NCI-H2081 (cell line): ENCODE measurements around the gene CCL23.
"Not testable (repeated sequence)": the region's sequence is repeated elsewhere in the genome, so short reads cannot be mapped to it uniquely, and the experiment has no call there.

Source experiments
- DNase-seq, 2 experiments: peaks; one replicate each; lab custom pipeline; 2025; lab: John Stamatoyannopoulos, UW

CCL23 gene

DNA sequence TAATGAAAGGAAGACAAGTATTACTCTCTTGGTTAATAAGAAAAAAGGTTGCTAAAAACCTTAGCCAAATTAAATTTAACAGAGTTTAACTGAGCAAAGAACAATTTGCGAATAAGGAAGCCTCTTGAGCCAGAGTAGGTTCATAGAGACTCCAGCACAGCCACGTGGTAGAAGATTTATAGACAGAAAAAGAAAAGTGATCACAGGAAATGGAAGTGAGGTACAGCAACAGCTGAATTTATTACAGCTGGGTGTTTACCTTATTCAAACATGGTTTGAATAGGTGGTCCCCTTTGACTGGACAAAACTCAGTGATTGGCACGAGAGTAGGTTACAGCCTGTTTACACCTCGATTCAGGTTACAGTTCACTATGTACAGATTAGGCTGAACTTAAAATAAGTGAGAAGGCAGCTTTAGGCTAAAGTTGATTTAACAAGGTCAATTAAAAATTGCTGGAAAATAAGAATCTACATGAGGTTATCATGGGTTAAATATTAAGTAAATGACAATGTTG is 13.1 kb downstream of the CCL23 start:
- no peak for DNase-seq

- no peak for DNase-seq
Observed at GRCh38 chr17:36002631-36003030, 15.1 kb downstream of the CCL23 start.

DNA sequence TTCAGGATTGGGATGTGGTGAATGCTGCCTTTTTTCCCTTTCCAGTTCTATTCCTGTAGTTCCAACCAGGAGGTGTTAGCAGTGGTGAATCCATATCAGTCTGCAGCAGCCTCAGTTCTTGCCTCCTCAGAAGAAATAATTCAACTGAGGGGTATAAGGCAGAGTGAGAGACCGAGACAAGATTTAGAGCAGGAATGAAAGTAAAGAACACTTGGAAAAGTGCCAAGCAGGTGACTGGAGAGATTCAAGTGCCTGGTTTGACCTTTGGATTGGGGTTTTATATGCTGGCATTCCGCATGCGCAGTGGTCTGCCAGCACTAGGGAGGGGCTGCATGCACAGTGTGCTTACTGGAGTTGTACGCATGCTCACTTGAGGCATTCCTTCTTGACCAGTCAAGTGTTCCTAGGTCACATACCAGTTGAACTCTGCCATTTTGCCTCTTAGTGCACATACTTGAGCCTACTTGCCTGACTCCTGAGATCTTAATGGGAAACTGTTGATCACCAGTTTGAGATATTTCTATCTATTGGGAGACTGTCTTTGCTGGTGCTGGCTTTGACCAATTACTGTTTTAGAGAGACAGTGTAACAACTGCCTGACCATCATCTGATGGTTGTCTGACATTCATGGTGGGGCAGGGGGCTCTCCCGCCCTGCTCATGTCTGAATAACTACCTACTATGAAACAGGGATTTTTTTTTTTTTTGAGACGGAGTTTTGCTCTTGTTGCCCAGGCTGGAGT is 15.7 kb downstream of the CCL23 start:
- no peak for DNase-seq

GRCh38 chr17:36001110-36001771 is 16.5 kb downstream of the CCL23 start, which contains the start of gene CCL15:
Gene CCL15, minus strand, starts transcription at chr17:36001553. Its CDS starts 61 bp downstream, at chr17:36001492.
- no peak for DNase-seq

- DNase-seq: no peak
Observed at GRCh38 chr17:36000732-36001109, 17.1 kb downstream of the CCL23 start.

DNA sequence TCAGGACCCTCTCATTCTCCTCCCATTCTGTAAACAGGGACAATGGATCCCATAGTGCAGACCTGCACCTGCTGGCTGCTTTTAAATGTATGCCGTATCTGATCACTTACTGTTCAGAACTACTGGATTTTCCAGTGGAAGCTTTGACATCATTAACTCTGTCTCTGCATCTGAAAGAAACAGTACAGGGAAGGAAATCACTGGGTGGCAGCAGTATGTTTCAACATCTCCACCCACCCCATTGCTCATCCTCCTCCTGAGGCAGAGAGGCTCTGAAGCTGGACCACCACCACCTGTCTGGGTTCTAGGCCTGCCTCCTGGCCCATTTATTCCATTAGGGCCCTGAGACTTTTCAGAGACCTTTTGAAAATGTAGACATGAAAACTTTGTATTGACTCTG is 19.0 kb downstream of the CCL23 start:
- DNase-seq: no peak

DNA sequence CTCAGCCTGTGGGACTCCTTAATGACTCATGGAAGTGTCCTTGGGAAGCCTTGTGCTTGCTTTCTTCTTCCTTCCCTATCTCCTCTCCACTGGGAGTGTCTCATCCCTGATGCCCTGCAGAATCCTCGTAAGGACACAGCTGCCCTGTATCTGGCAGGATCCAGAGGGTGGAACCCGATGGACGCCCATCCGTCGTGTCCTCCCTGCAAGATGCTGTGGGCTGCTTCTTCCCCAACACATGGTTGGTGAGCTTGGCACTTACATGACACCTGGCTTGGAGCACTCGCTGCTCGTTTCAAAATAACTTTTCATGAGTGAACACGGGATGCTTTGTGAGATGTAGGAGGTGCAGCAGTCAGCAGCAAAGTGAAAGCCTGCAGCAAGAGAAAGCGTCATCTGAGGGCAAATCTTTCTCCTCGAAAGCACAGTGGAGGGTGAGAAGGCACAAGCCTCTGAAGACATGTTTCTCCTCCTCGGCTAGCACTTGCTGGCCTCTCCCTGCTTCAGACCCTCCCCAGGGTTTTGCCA is 19.7 kb downstream of the CCL23 start:
- DNase-seq: no peak

- DNase-seq: not testable (repeated sequence)
Observed at GRCh38 chr17:35995346-35995745, 22.4 kb downstream of the CCL23 start.

DNA sequence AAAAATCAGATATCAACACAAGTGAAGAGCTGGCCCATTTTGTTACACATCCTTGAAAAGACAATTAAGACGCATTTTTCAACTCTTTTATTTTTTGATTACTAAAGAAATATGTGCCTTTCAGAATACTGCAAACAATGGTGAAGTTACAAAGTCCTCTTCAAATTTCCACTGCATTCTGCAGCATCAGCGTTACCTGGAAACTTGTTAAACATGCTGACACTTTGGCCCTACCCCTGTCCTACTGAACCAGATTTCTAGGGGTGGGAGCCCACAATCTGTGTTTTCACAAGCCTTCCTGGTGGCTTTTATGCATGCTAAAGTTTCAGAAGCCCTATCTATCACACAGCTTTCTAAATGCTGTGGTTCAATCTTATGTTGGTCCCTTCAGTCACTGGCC is 26.7 kb downstream of the CCL23 start:
- DNase-seq: no peak

GRCh38 chr17:35988164-35988563 is 29.6 kb downstream of the CCL23 start:
- DNase-seq: no peak

DNA sequence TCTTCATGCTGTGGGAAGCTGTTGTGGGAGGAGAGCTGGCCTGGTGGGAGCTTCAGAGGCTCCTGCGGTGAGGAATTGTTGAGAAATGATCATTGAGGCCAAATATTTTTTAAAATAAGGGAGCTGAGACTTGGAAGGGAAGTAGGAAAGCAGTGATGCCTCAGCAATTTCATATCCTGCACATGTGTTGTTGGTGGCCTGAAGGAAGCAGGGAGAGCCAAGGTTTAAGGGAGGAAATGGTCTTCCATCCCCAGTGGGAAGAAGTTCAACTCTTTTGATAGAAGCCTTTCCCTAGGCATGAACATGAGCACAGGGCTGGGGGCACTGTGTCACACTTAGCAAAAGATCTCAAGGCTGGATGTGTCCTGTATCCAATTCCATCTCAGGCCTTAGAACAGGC is 31.1 kb downstream of the CCL23 start, which contains the start of gene CCL14:
Gene CCL14 (minus strand): TSS at position 87 of the 400 bp plus-strand sequence. CDS start 80 bp downstream, at position 7.
- no peak for DNase-seq

DNA sequence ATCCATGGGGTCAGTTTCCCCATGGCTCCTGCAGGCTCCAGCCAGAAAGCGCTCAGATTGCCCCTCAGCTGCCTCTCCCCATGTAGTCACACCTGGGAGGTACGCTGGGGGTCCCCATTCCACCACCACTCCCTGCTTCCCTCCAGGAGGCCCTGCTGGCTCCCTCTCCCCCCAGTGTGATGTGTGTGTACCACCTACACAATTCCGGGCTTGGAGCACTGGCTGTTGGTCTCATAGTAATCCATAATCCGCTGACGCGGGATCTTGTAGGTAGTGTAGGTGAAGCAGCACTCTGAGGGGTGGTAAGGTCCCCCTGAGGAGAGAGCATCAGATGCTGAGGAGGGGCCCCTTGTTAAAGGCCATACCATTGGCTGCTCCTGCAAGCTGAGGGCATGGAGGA is 33.6 kb downstream of the CCL23 start:
- DNase-seq: no peak

GRCh38 chr17:35982409-35983191 is 35.2 kb downstream of the CCL23 start:
- no peak for DNase-seq

GRCh38 chr17:35981908-35982330 is 35.9 kb downstream of the CCL23 start:
- DNase-seq: no peak

- DNase-seq: no peak
Observed at GRCh38 chr17:35981246-35981645, 36.5 kb downstream of the CCL23 start, which contains the start of gene CCL16. Gene CCL16, minus strand, starts transcription at chr17:35981497. Its CDS starts 77 bp downstream, at chr17:35981420.

DNA sequence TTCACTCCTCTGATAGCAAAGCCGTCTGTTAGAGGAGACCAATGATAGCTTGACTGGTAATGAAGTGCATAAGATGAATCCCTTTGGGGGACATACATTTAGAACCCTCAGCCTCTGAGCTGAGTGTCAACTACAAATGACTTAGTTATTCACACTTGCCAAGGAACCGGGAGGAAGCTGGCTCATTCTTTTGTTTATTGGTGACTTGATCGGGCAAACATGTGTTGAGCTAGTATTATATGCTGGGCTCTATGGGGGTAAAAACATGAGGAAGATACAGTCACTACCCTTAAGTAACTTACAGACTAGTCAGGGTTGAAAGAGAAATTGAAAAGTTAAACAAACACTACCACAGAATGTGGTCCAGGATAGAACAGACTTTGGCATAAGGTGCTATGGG is 39.4 kb downstream of the CCL23 start:
- DNase-seq: no peak

DNA sequence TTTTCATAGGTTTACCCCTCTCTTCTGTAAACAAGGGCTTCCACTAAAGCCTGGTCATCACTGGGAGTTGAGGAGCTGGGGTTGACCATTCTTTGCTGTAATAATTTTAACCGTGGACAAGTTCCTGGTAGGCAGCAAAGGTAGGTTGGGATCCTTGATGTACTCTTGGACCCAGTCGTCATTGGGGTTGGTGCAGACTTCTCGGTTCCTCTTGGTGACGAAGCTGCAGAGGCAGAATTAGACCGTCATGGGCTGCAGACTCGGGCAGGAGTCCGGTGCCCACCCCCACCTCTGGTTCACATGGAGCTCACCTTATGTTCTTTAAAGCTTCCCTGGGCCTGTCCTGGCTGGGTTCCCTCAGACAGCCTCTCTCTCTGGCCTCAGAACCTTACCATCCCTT is 40.3 kb downstream of the CCL23 start:
- no peak for DNase-seq

- DNase-seq: no peak
Observed at GRCh38 chr17:35973333-35974260, 44.2 kb downstream of the CCL23 start.

DNA sequence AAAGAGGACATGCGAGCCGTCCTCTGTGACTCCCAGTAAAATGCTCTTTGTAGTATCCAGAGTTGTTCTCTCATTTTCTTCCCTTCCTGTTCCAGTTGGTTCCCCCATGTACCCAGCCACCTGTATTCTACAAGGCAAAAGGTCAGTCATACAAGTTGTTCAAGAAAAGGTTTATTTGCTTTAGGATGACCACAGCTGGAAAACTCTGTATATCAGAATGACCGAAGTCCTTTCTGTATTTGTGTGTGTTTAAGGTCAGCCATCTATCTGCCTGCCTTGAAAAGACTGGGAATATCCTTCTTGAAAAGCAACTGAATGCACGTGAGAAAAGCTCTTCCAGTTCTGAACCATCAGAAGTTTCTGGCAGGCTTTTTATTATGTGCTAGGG is 44.8 kb downstream of the CCL23 start:
- DNase-seq: no peak

GRCh38 chr17:35972535-35972934 is 45.2 kb downstream of the CCL23 start:
- no peak for DNase-seq

- no peak for DNase-seq
Observed at GRCh38 chr17:35972066-35972465, 45.7 kb downstream of the CCL23 start.
